Activated CD8-positive, alpha-beta memory T cell treated with anti-CD3 and anti-CD28 coated beads for 1 hour (primary cell): ENCODE data around the gene ITGB3BP.
"Not testable (repeated sequence)": the region's sequence is repeated elsewhere in the genome, so short reads cannot be mapped to it uniquely, and the experiment has no call there.

Experiments
- DNase-seq, 2 donors: peaks; one replicate each; pipeline ENCODE4 v3.0.0-alpha.2; 2020; ENCODE audit warnings: low read depth in 1 of 2; ENCODE audit errors: extremely low read depth in 1 of 2

Gene ITGB3BP

GRCh38 chr1:63423649-63424048 lies 99.4 kb downstream of the ITGB3BP start:
- DNase-seq: no peak

- not testable (repeated sequence) for DNase-seq
Observed at GRCh38 chr1:63420746-63421145, 102.3 kb downstream of the ITGB3BP start.

GRCh38 chr1:63418101-63418500 lies 104.9 kb downstream of the ITGB3BP start:
- DNase-seq: no peak

- no peak for DNase-seq
Observed at GRCh38 chr1:63414691-63415365, 108.2 kb downstream of the ITGB3BP start.

GRCh38 chr1:63413394-63413793 lies 109.6 kb downstream of the ITGB3BP start:
- DNase-seq: no peak

GRCh38 chr1:63411066-63411465 lies 112.0 kb downstream of the ITGB3BP start:
- no peak for DNase-seq

GRCh38 chr1:63408331-63408730 lies 114.7 kb downstream of the ITGB3BP start:
- no peak for DNase-seq

GRCh38 chr1:63407002-63407401 lies 116.0 kb downstream of the ITGB3BP start:
- no peak for DNase-seq

GRCh38 chr1:63405987-63406386 lies 117.0 kb downstream of the ITGB3BP start:
- no peak for DNase-seq

- no peak for DNase-seq
Observed at GRCh38 chr1:63405021-63405420, 118.0 kb downstream of the ITGB3BP start.

GRCh38 chr1:63403386-63403785 lies 119.6 kb downstream of the ITGB3BP start:
- no peak for DNase-seq

- no peak for DNase-seq
Observed at GRCh38 chr1:63401945-63402344, 121.1 kb downstream of the ITGB3BP start.
